ENCODE measurements around the gene ZP4.

Gene ZP4

DNA sequence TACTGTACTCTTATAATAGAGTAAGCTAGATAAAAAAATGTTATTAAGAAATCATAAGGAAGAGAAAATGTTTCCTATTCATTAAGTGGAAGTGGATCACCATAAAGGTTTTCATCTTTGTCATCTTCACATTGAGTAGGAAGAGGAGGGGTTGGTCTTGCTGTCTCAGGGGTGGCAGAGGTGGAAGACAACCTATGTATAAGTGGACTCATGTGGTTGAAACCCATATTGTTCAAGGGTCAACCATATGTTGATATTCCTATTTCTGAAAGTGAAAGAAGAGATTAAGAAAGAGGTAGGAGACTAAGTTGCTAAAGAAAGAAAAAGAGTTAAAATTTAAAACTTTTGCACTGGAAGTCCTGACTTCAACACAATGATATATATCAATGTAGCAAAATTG, 4.9 kb upstream of the ZP4 start:
- Mint-ChIP-seq H3K36me3 (ENCODE audit: insufficient read depth) (no peaks in the 10 kb centered on the region), H3K9me3 (peaks cover 7% of the 10 kb centered on the region), H3K27ac (ENCODE audit: low read depth) (no peak overlapping the region), H3K27me3 (peaks cover 6% of the 10 kb centered on the region), H3K4me3 (no peak overlapping the region), H3K4me1 (no peaks in the 10 kb centered on the region)
- no peak for ATAC-seq (replicated peaks; ENCODE audit: extremely low read depth, poor library complexity, severe bottlenecking)
- DNase-seq (ENCODE audit: low spot score in 2 of 2), result no peak

DNA sequence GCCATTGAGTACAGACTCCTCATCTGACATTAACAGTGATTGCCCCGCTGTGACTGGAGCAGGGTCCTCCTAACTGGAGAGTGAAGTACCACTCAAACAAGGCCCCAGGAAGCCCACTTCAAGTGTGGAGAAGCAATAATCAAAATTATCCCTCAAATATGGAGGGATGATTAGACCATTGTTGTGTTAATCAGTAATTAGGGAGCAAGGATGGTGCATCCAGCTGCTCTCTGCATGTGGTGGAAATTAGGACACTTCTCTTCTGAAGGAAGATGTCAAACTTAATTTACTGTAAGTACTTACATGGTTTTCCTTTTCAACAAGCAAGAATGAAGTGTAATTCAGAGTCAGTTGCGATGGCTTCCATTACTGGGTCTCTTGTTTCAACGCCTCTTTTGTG, 3.4 kb upstream of the ZP4 start:
- Mint-ChIP-seq H3K36me3 (ENCODE audit: insufficient read depth) (no peaks in the 10 kb centered on the region), H3K9me3 (peaks cover 11% of the 10 kb centered on the region), H3K27me3 (no peaks in the 10 kb centered on the region), H3K4me3 (no peak overlapping the region), H3K4me1 (no peaks in the 10 kb centered on the region), H3K27ac (ENCODE audit: low read depth) (no peak overlapping the region)
- DNase-seq (ENCODE audit: low spot score in 2 of 2) (no peak), ATAC-seq (replicated peaks; ENCODE audit: extremely low read depth, poor library complexity, severe bottlenecking) (no peak)

DNA sequence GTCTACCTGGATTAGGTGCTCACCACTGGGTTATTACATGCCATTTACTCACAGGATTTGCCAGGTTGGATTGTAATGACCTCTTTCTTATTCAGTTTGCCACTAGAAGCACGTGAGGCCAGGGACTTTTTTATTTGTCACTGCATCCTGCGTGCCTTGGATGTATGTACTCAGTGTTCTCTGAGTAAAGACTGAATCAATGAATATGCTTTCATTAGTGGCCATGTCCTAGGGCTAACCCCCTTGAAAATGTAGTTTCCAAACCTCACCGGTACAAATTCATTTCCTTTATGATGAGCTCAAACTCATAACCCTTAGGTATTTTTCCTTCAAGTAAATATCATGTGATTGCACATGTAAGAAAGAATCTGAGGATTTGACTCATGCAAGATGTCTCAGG, 1.3 kb upstream of the ZP4 start:
- H3K27me3 Mint-ChIP-seq, result no peaks in the 10 kb centered on the region
- DNase-seq (ENCODE audit: low spot score in 2 of 2) (no peak), ATAC-seq (replicated peaks; ENCODE audit: extremely low read depth, poor library complexity, severe bottlenecking) (no peak)
- H3K9me3 Mint-ChIP-seq, result peaks cover 6% of the 10 kb centered on the region
- H3K27ac Mint-ChIP-seq (ENCODE audit: low read depth), result no peak overlapping the region
- no peaks in the 10 kb centered on the region for H3K4me1 Mint-ChIP-seq
- no peaks in the 10 kb centered on the region for H3K36me3 Mint-ChIP-seq (ENCODE audit: insufficient read depth)
- no peak overlapping the region for H3K4me3 Mint-ChIP-seq

DNA sequence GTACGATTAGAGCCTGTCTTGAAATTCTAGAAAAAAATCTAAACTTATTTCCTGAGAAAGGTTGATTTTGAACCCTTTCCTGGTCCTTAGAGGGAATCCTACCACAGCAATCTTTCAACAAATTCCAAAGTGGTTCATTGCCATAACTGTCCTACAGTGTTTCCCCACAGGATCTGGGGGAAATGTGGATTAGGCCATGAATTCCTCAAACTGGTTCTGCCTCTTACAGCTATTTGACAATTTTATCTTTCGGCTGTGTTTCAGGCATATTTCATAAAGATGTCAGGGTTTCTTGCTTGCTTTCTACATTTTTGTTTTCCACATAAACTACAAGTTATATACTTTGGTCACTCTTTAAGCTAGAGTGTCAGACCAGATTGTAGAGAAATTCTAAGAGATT, 544 bp upstream of the ZP4 start:
- no peak for ATAC-seq (replicated peaks; ENCODE audit: extremely low read depth, poor library complexity, severe bottlenecking)
- Mint-ChIP-seq H3K4me1 (no peaks in the 10 kb centered on the region), H3K36me3 (ENCODE audit: insufficient read depth) (no peaks in the 10 kb centered on the region)

DNA sequence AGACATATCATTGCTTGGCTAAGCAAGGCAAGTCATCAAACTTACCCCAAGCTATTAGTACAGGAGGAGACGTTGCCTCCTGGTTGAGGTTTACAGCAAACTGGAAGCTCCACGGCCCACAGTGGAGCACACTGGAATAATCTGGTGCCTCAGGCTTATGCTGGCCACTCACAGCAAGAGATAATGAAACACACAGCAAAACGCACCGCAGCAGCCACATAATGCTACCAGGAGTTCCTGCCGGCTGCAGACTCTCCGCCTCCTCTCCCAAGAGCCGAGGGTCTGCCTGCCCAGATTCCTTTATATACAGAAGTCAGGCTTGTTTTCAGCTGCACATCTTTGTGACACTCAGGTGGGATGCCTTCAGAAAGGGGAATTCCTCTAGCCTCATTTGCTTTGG, 306 bp downstream of the ZP4 start:
- no peak overlapping the region for H3K4me3 Mint-ChIP-seq
- H3K27me3 Mint-ChIP-seq, result no peaks in the 10 kb centered on the region
- H3K4me1 Mint-ChIP-seq, result no peaks in the 10 kb centered on the region
- H3K36me3 Mint-ChIP-seq (ENCODE audit: insufficient read depth), result no peaks in the 10 kb centered on the region
- no peak for DNase-seq (ENCODE audit: low spot score in 2 of 2)
- H3K9me3 Mint-ChIP-seq, result peaks cover 6% of the 10 kb centered on the region
- ATAC-seq (replicated peaks; ENCODE audit: extremely low read depth, poor library complexity, severe bottlenecking), result no peak
- H3K27ac Mint-ChIP-seq (ENCODE audit: low read depth), result no peak overlapping the region

More for the DNA sequence above, 544 bp upstream of the ZP4 start:
- H3K27me3 Mint-ChIP-seq, result no peaks in the 10 kb centered on the region
- no peak overlapping the region for H3K4me3 Mint-ChIP-seq
- no peak overlapping the region for H3K27ac Mint-ChIP-seq (ENCODE audit: low read depth)
- H3K9me3 Mint-ChIP-seq, result peaks cover 6% of the 10 kb centered on the region
- DNase-seq (ENCODE audit: low spot score in 2 of 2), result no peak

DNA sequence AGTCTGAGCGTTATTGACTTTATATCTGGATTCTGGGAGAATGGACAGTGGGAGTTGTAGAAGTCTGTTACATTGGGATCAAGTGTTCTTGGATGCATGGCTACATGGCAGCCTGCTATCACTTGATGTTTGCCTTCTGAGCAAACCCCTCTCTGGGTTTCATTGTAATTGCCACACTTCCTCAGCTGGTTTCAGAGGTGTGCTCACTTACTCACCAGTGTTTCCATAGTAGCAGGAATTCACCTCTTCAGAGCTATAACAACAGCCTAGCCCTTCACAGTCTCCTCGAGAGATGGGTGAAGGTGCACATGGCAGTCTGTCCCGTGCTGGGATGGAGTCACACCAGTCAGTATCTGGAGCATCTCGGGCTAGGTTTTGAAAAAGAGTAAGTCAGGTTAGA, 2.6 kb downstream of the ZP4 start:
- ATAC-seq (replicated peaks; ENCODE audit: extremely low read depth, poor library complexity, severe bottlenecking) (no peak), DNase-seq (ENCODE audit: low spot score in 2 of 2) (no peak)
- Mint-ChIP-seq H3K9me3 (peaks cover 6% of the 10 kb centered on the region), H3K36me3 (ENCODE audit: insufficient read depth) (no peaks in the 10 kb centered on the region), H3K27me3 (no peaks in the 10 kb centered on the region), H3K4me3 (no peak overlapping the region), H3K27ac (ENCODE audit: low read depth) (no peak overlapping the region), H3K4me1 (no peaks in the 10 kb centered on the region)

DNA sequence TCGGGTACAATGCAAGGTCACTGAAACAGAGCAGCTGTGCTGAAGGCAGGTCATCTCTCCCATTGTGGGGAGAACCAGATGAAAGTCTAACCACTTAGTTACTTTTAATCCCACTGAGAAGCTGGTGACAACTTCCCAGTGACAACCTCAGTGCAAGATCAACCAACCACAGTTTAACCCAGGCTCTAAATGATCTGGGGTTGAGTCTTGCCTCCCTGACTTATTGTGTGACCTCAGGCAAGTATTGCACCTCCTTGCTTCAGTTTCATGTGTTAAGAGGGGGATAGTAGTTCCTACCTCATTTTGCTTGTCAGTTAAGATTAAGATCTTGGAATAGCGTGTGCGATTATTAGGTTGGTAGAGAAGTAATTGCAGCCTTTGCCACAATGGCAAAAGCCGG, 3.2 kb downstream of the ZP4 start:
- Mint-ChIP-seq H3K9me3 (peaks cover 6% of the 10 kb centered on the region), H3K36me3 (ENCODE audit: insufficient read depth) (no peaks in the 10 kb centered on the region), H3K27me3 (no peaks in the 10 kb centered on the region), H3K4me1 (no peaks in the 10 kb centered on the region), H3K4me3 (no peak overlapping the region), H3K27ac (ENCODE audit: low read depth) (no peak overlapping the region)
- ATAC-seq (replicated peaks; ENCODE audit: extremely low read depth, poor library complexity, severe bottlenecking), result no peak
- DNase-seq (ENCODE audit: low spot score in 2 of 2), result no peak

DNA sequence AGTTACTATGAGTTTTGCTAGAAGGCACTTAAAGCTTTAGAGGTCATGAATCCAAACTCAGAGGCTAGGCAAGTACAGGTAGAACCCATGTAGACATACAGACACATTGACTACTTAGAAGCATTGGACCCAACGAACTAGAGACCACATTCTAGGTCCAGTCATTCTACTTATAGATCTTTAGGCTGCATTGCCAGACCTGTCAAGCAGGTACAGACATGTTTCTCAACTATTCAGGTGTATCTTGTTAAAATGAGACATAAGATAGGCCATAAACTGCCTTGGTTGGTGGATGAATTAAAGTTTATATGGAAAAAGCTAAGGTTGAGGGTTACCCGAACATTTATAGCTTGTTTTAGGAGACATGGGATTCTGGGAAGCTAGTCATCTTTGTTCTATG, 6.5 kb downstream of the ZP4 start:
- ATAC-seq (replicated peaks; ENCODE audit: extremely low read depth, poor library complexity, severe bottlenecking) (no peak), DNase-seq (ENCODE audit: low spot score in 2 of 2) (no peak)
- Mint-ChIP-seq H3K27ac (ENCODE audit: low read depth) (no peak overlapping the region), H3K4me1 (no peaks in the 10 kb centered on the region), H3K9me3 (no peaks in the 10 kb centered on the region), H3K36me3 (ENCODE audit: insufficient read depth) (no peaks in the 10 kb centered on the region), H3K4me3 (no peak overlapping the region), H3K27me3 (no peaks in the 10 kb centered on the region)

DNA sequence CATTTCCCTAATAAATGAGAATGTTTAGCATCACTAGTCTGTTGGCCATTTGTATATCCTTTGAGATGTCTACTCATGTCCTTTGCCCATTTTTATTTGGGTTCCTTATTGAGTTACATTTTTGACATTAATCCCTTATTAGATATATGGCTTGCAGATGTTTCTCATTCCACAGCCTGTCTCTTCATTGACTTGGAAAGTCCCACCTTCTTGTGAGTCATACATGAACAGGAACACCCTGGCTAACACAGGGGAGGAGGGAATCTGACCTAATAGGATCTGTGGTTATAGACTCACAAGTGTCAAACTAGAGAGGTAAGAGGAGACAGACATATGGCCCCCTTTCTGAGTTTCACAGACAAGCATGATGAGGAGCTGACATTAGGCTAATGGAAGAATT, 11.5 kb downstream of the ZP4 start:
- H3K36me3 Mint-ChIP-seq (ENCODE audit: insufficient read depth), result peaks cover 2% of the 10 kb centered on the region
- no peaks in the 10 kb centered on the region for H3K9me3 Mint-ChIP-seq
- no peak overlapping the region for H3K27ac Mint-ChIP-seq (ENCODE audit: low read depth)
- no peak overlapping the region for H3K4me3 Mint-ChIP-seq
- no peak for ATAC-seq (replicated peaks; ENCODE audit: extremely low read depth, poor library complexity, severe bottlenecking)
- DNase-seq (ENCODE audit: low spot score in 2 of 2), result no peak
- no peaks in the 10 kb centered on the region for H3K27me3 Mint-ChIP-seq
- no peaks in the 10 kb centered on the region for H3K4me1 Mint-ChIP-seq

DNA sequence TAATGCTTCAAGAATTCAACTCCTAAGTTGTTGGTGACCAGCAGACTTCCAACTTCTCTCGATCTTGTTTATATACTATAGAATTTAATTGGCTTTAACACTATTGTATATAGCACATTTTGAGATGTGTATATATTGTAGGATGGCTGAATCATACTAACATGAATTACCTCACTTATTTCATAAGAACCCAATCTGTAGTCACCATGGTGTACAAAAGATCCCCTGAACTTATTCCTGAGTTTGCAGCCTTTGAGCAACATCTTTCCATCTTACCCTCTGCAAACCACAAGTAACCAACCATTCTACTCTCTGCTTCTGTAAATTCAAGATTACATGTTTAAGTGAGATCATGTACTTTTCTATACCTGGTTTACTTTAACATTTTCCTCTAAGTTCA, 12.3 kb downstream of the ZP4 start:
- Mint-ChIP-seq H3K9me3 (no peaks in the 10 kb centered on the region), H3K4me3 (no peak overlapping the region), H3K27me3 (no peaks in the 10 kb centered on the region), H3K27ac (ENCODE audit: low read depth) (no peak overlapping the region), H3K4me1 (no peaks in the 10 kb centered on the region), H3K36me3 (ENCODE audit: insufficient read depth) (peaks cover 2% of the 10 kb centered on the region)
- ATAC-seq (replicated peaks; ENCODE audit: extremely low read depth, poor library complexity, severe bottlenecking) (no peak), DNase-seq (ENCODE audit: low spot score in 2 of 2) (no peak)

DNA sequence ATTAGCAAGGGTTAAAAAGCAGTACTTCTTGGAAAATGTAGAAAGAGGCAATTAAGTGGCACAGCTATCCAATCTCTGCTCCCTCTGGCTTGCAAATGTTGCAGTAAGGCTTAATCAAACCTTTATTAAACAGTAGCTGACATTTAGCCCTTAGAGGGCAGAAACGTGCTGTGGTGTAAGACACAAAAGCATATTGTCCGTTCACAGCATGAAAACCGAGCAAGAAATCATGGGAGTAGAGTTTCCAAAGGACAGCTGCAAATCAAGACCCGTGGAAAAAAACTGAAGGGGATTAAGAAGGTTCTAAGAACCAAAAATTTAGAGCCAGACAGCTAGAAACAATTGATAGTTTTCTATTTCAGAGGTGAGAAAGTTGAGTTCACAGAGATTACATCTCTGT, 13.1 kb downstream of the ZP4 start:
- Mint-ChIP-seq H3K27me3 (no peaks in the 10 kb centered on the region), H3K9me3 (no peaks in the 10 kb centered on the region), H3K27ac (ENCODE audit: low read depth) (no peak overlapping the region), H3K4me1 (no peaks in the 10 kb centered on the region), H3K4me3 (no peak overlapping the region), H3K36me3 (ENCODE audit: insufficient read depth) (peaks cover 2% of the 10 kb centered on the region)
- no peak for DNase-seq (ENCODE audit: low spot score in 2 of 2)
- no peak for ATAC-seq (replicated peaks; ENCODE audit: extremely low read depth, poor library complexity, severe bottlenecking)

DNA sequence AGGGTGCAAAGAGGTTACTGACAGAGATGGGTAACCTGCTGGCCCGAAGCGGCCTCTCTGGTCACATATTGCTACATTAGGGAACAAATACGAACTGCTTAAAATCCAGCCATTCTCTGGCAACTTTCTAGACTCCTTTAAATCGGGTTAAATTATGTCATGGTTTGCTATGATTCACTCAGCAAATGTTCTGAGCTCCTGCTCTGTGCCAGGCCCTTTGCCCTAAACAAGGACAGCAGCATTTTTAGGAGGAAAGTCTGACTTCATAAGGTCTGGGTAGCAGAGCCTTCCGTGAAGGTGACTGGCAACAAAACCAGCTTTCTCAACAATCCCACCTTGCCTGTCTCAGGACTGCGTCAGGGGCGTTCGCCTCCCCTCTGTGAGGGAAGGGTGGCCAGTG, 15.4 kb downstream of the ZP4 start:
- Mint-ChIP-seq H3K27me3 (peaks cover 8% of the 10 kb centered on the region), H3K36me3 (ENCODE audit: insufficient read depth) (peaks cover 2% of the 10 kb centered on the region), H3K4me1 (no peaks in the 10 kb centered on the region), H3K27ac (ENCODE audit: low read depth) (no peak overlapping the region), H3K9me3 (peaks cover 17% of the 10 kb centered on the region), H3K4me3 (no peak overlapping the region)
- no peak for DNase-seq (ENCODE audit: low spot score in 2 of 2)
- no peak for ATAC-seq (replicated peaks; ENCODE audit: extremely low read depth, poor library complexity, severe bottlenecking)

DNA sequence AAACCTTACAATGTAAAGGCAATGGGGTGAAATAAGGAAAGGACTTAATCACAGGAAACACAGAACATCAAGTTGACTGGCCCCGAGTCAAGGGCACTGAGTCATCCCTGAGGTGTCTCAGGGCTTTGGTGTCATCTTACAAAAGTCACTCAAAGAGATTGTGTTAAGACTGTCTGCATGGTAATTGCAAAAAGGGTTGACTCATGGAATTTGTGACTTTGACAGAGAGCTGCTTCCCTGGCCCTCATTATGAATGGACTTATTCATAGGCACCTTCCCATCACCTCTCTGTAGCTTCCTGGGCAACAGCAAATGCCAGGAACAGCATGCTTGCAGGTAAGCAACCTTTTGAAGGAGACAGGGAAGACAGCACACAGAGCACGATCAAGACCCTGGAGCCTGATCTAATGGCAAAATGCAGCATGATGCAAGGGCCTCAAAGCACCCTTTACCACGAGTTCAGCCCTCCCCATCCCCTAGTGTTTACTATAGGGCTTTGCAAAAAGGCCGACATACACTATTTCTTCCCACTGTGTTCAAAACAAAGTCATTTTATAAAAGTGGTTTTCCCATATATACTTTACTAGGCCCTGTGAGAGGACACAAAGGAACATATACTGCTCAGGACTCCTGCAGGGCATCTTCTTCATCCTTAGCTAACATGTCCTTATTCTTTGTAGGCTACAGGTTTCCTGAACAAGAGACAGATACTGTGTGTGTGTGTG, 17.1 kb downstream of the ZP4 start:
- H3K4me1 Mint-ChIP-seq, result no peaks in the 10 kb centered on the region
- H3K4me3 Mint-ChIP-seq, result no peak overlapping the region
- peaks cover 20% of the 10 kb centered on the region for H3K9me3 Mint-ChIP-seq
- ATAC-seq (replicated peaks; ENCODE audit: extremely low read depth, poor library complexity, severe bottlenecking) (no peak), DNase-seq (ENCODE audit: low spot score in 2 of 2) (no peak)
- H3K27ac Mint-ChIP-seq (ENCODE audit: low read depth), result no peak overlapping the region
- H3K36me3 Mint-ChIP-seq (ENCODE audit: insufficient read depth), result peaks cover 1% of the 10 kb centered on the region
- peaks cover 8% of the 10 kb centered on the region for H3K27me3 Mint-ChIP-seq

Data from central memory CD8-positive, alpha-beta T cell (primary cell).